H1 (cell line): ENCODE results near the gene SLC24A4. TPM values are rescaled to one million over a fixed set of nuclear protein-coding genes. Genes with fewer than 3 reads are reported as not detected.

ENCODE experiments used
- SP2 ChIP-seq: IDR thresholded peaks from 2 replicates; pipeline ENCODE4 v1.6.1; 2012; ENCODE audit warnings: mild to moderate bottlenecking, low read length, inconsistent platforms
- polyA plus RNA-seq, 7 experiments: library from polyadenylated mRNA; depleted of rRNA in 3 of 7; stranded (reverse) in 5 of 7; unstranded in 2 of 7; fragments of >200 nt in 5 of 7; fragments of 200-250 nt in 2 of 7; gene quantifications; 1 replicate in 5 of 7; 2 replicates in 1 of 7; 4 replicates in 1 of 7; pipeline versions ENCODE4 v1.2.1 to v1.2.3, GENCODE V29; 2011 to 2013; ENCODE audit warnings: missing spikeins in 2 of 7, mixed read lengths in 2 of 7
- total RNA-seq: library from RNA; stranded (reverse); fragmentation: NEBNext Ultra II Directional; extraction: Animal tissue kit (Norgen Biotek cat#: 25700); gene quantifications from 2 replicates; pipeline ENCODE4 v1.2.1, GENCODE V29; 2021
- TF ChIP-seq, protein P1 (sequence below): fragments of 300-600 bp; sonication (generic); IDR thresholded peaks from 2 replicates; pipeline ENCODE4 v1.7.1; 2012; ENCODE audit warnings: low read length, moderate library complexity, mild to moderate bottlenecking, inconsistent platforms; ENCODE audit not compliant: insufficient replicate concordance
- TF ChIP-seq, protein P2 (sequence below): IDR thresholded peaks from 2 replicates; pipeline ENCODE4 v1.6.1; 2012; ENCODE audit warnings: inconsistent platforms

SLC24A4 gene
- total and polyA plus RNA-seq, 2 of the 8 experiments (the other 6 are each of a cell fraction or from before 2014, with no cell fraction given) = 0.27 to 0.89 TPM

DNA sequence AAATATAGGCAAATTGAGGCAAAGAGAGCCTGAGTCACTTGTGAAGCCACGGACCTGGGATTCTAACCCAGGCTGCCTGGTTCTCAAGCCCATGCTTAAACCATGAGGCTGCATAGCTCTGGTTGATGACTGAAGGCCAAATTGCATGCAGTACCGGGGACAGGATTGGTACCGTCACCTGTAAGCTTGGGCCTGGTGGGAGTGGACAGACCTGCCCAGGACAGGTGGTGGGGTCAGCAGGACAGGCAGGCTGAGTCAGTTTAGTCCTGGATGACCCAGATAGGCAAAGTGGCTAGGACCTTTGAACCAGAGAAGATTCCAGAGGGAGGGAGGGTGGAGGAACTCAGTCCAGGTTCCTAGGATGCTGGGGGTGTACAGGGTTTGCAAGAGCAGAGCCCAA lies 216.5 kb downstream of the SLC24A4 start (continued):
- TF ChIP-seq, protein P1, sequence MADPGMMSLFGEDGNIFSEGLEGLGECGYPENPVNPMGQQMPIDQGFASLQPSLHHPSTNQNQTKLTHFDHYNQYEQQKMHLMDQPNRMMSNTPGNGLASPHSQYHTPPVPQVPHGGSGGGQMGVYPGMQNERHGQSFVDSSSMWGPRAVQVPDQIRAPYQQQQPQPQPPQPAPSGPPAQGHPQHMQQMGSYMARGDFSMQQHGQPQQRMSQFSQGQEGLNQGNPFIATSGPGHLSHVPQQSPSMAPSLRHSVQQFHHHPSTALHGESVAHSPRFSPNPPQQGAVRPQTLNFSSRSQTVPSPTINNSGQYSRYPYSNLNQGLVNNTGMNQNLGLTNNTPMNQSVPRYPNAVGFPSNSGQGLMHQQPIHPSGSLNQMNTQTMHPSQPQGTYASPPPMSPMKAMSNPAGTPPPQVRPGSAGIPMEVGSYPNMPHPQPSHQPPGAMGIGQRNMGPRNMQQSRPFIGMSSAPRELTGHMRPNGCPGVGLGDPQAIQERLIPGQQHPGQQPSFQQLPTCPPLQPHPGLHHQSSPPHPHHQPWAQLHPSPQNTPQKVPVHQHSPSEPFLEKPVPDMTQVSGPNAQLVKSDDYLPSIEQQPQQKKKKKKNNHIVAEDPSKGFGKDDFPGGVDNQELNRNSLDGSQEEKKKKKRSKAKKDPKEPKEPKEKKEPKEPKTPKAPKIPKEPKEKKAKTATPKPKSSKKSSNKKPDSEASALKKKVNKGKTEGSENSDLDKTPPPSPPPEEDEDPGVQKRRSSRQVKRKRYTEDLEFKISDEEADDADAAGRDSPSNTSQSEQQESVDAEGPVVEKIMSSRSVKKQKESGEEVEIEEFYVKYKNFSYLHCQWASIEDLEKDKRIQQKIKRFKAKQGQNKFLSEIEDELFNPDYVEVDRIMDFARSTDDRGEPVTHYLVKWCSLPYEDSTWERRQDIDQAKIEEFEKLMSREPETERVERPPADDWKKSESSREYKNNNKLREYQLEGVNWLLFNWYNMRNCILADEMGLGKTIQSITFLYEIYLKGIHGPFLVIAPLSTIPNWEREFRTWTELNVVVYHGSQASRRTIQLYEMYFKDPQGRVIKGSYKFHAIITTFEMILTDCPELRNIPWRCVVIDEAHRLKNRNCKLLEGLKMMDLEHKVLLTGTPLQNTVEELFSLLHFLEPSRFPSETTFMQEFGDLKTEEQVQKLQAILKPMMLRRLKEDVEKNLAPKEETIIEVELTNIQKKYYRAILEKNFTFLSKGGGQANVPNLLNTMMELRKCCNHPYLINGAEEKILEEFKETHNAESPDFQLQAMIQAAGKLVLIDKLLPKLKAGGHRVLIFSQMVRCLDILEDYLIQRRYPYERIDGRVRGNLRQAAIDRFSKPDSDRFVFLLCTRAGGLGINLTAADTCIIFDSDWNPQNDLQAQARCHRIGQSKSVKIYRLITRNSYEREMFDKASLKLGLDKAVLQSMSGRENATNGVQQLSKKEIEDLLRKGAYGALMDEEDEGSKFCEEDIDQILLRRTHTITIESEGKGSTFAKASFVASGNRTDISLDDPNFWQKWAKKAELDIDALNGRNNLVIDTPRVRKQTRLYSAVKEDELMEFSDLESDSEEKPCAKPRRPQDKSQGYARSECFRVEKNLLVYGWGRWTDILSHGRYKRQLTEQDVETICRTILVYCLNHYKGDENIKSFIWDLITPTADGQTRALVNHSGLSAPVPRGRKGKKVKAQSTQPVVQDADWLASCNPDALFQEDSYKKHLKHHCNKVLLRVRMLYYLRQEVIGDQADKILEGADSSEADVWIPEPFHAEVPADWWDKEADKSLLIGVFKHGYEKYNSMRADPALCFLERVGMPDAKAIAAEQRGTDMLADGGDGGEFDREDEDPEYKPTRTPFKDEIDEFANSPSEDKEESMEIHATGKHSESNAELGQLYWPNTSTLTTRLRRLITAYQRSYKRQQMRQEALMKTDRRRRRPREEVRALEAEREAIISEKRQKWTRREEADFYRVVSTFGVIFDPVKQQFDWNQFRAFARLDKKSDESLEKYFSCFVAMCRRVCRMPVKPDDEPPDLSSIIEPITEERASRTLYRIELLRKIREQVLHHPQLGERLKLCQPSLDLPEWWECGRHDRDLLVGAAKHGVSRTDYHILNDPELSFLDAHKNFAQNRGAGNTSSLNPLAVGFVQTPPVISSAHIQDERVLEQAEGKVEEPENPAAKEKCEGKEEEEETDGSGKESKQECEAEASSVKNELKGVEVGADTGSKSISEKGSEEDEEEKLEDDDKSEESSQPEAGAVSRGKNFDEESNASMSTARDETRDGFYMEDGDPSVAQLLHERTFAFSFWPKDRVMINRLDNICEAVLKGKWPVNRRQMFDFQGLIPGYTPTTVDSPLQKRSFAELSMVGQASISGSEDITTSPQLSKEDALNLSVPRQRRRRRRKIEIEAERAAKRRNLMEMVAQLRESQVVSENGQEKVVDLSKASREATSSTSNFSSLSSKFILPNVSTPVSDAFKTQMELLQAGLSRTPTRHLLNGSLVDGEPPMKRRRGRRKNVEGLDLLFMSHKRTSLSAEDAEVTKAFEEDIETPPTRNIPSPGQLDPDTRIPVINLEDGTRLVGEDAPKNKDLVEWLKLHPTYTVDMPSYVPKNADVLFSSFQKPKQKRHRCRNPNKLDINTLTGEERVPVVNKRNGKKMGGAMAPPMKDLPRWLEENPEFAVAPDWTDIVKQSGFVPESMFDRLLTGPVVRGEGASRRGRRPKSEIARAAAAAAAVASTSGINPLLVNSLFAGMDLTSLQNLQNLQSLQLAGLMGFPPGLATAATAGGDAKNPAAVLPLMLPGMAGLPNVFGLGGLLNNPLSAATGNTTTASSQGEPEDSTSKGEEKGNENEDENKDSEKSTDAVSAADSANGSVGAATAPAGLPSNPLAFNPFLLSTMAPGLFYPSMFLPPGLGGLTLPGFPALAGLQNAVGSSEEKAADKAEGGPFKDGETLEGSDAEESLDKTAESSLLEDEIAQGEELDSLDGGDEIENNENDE = no peak
- TF ChIP-seq SP2 = no peak
- TF ChIP-seq, protein P2, sequence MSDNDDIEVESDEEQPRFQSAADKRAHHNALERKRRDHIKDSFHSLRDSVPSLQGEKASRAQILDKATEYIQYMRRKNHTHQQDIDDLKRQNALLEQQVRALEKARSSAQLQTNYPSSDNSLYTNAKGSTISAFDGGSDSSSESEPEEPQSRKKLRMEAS = no peak
